ENCODE results near the gene WDR18.

- TF ChIP-seq POLR2A (IDR thresholded peaks at IDR 0.05; ENCODE audit: low read length), result no peak
- TF ChIP-seq GATA1 (IDR thresholded peaks at IDR 0.05; ENCODE audit: low read depth, low read length), result no peak
Observed at GRCh38 chr19:1011831-1012333, 27.7 kb downstream of the WDR18 start.
